ENCODE results near the gene C22orf23. TPM values are rescaled to one million over a fixed set of nuclear protein-coding genes. Genes with fewer than 3 reads are reported as not detected.
"Not testable (repeated sequence)": the region's sequence is repeated elsewhere in the genome, so short reads cannot be mapped to it uniquely, and the experiment has no call there.

Gene C22orf23
- total and polyA plus RNA-seq, 5 donors from 2014 or later: not detected

DNA sequence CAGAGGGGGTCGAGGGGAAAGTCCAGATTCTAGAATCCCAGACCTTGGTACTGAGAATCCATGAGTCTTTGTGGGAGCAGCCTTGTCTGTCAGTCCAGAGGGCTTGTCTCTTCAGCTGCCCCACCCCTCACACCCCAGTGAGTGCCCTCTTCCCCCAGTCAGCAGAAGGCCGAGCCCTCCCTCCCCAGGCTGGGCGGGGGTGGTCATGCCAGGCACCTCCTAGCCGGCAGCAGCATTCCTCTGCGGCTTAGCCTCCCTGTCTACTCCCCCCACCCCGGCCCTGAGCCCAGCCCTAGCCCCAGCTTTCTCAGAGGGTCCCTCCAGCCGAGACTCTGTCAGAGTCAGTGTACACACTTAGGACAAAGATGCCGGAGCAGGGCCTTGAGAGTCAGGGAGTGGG lies 26.4 kb upstream of the C22orf23 start:
- Mint-ChIP-seq H3K27ac (no peak overlapping the region), H3K4me1 (peaks cover 0 to 2% (median under 1%) of the 10 kb centered on the region in 4 donors)
- peaks cover 3% of the 10 kb centered on the region for H3K36me3 ChIP-seq (ENCODE audit: control insufficient read depth, insufficient read depth, low read length)

DNA sequence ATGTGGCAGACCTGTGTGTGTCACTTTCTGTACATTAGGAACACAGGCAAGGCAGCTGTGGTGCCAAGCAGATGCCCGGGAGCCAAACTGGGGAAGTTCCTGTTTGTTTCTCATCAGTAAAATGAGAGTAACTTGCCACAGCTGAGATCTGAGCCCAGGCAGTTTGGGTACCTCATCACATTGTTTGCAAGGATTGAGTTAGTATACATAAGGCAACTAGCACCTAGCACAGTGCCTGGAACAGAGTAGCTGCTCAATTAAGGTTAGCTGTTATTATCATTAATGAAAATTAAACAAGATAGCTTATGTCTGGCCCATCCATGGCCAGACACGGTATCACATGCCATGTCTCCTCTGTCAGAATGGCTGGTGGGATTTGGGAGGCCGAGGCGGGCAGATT lies 23.1 kb upstream of the C22orf23 start:
- peaks cover 3% of the 10 kb centered on the region for H3K36me3 ChIP-seq (ENCODE audit: control insufficient read depth, insufficient read depth, low read length)
- peak overlapping the region in 1 of 3 donors; percentile 29 for H3K27ac Mint-ChIP-seq
- H3K27ac ChIP-seq (ENCODE audit: insufficient read depth, low read length, poor library complexity, severe bottlenecking): no peak overlapping the region
- no peaks in the 10 kb centered on the region for H3K9me3 ChIP-seq (ENCODE audit: control insufficient read depth in 2 of 2, low read length in 2 of 2)
- no peak for DNase-seq
- peaks cover 0 to 2% (median 0%) of the 10 kb centered on the region in 7 donors for H3K9me3 Mint-ChIP-seq
- H3K36me3 Mint-ChIP-seq: peaks cover 13% of the 10 kb centered on the region
- H3K4me1 ChIP-seq (ENCODE audit: control insufficient read depth, insufficient read depth, low read length, poor library complexity, severe bottlenecking): no peaks in the 10 kb centered on the region
- no peak overlapping the region for H3K4me3 Mint-ChIP-seq
- no peaks in the 10 kb centered on the region for H3K27me3 ChIP-seq (ENCODE audit: control insufficient read depth, insufficient read depth, low read length)
- ATAC-seq (ENCODE audit: low read depth in 2 of 2): no peak
- no peaks in the 10 kb centered on the region for H3K27me3 Mint-ChIP-seq
- H3K4me3 ChIP-seq (ENCODE audit: low read depth, low read length): no peak overlapping the region
- peaks cover 0 to 2% (median under 1%) of the 10 kb centered on the region in 4 donors for H3K4me1 Mint-ChIP-seq

More for the DNA sequence above, 26.4 kb upstream of the C22orf23 start:
- no peak for DNase-seq
- no peaks in the 10 kb centered on the region for H3K9me3 ChIP-seq (ENCODE audit: control insufficient read depth in 2 of 2, low read length in 2 of 2)
- Mint-ChIP-seq H3K9me3 (no peaks in the 10 kb centered on the region), H3K36me3 (peaks cover 15% of the 10 kb centered on the region), H3K4me3 (no peak overlapping the region), H3K27me3 (no peaks in the 10 kb centered on the region)
- no peak for ATAC-seq (ENCODE audit: low read depth in 2 of 2)
- H3K4me1 ChIP-seq (ENCODE audit: control insufficient read depth, insufficient read depth, low read length, poor library complexity, severe bottlenecking): no peaks in the 10 kb centered on the region
- H3K27ac ChIP-seq (ENCODE audit: insufficient read depth, low read length, poor library complexity, severe bottlenecking): no peak overlapping the region
- no peaks in the 10 kb centered on the region for H3K27me3 ChIP-seq (ENCODE audit: control insufficient read depth, insufficient read depth, low read length)
- no peak overlapping the region for H3K4me3 ChIP-seq (ENCODE audit: low read depth, low read length)

DNA sequence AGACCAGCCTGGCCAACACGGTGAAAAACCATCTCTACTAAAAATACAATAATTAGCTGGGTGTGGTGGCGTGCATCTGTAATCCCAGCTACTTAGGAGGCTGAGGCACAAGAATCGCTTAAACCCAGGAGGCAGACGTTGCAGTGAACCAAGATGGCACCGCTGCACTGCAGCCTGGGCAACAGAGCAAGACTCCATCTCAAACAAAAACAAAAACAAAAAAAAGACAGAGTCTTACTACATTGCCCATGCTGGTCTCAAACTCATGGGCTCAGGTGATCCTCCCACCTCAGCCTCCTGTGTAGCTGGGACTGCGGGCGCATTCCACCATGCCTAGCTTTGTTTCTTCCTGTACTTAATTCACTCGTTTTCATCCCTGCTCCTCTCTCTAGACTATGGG lies 22.6 kb upstream of the C22orf23 start:
- H3K27me3 ChIP-seq (ENCODE audit: control insufficient read depth, insufficient read depth, low read length); H3K27me3 Mint-ChIP-seq; ATAC-seq (ENCODE audit: low read depth in 2 of 2); H3K4me1 ChIP-seq (ENCODE audit: control insufficient read depth, insufficient read depth, low read length, poor library complexity, severe bottlenecking); H3K4me1 Mint-ChIP-seq; H3K9me3 ChIP-seq (ENCODE audit: control insufficient read depth in 2 of 2, low read length in 2 of 2); DNase-seq; H3K27ac Mint-ChIP-seq; H3K36me3 ChIP-seq (ENCODE audit: control insufficient read depth, insufficient read depth, low read length); H3K4me3 ChIP-seq (ENCODE audit: low read depth, low read length); H3K4me3 Mint-ChIP-seq; H3K9me3 Mint-ChIP-seq; H3K27ac ChIP-seq (ENCODE audit: insufficient read depth, low read length, poor library complexity, severe bottlenecking): not testable (repeated sequence)
- H3K36me3 Mint-ChIP-seq: peaks cover 13% of the 10 kb centered on the region

DNA sequence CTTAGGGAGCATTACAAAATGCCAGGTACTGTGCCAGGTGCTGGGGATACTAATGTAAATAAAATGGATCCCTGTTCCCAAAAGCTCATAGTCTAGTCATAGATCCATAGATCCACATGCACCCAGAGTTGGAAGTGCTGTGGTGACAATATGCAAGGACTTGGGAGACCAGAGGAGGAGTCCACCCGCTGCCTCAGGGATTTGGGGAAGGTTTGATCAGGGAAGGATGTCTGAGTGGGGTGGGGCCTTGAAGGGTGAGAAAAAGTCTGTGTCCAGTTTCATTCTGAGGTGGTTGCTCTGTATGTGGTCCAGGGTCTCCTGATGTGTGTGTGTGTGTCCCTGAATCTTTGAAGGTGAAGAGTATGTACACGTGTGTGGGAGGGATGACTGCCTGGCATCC lies 21.8 kb upstream of the C22orf23 start:
- Mint-ChIP-seq H3K36me3 (peaks cover 13% of the 10 kb centered on the region), H3K4me3 (no peak overlapping the region), H3K27me3 (no peaks in the 10 kb centered on the region), H3K4me1 (peaks cover 0 to 5% (median 1%) of the 10 kb centered on the region in 4 donors), H3K9me3 (peaks cover 0 to 2% (median 0%) of the 10 kb centered on the region in 7 donors), H3K27ac (peak overlapping the region in 2 of 3 donors; percentile 1 to 61)
- Histone ChIP-seq H3K9me3 (ENCODE audit: control insufficient read depth in 2 of 2, low read length in 2 of 2) (no peaks in the 10 kb centered on the region), H3K4me3 (ENCODE audit: low read depth, low read length) (no peak overlapping the region), H3K27ac (ENCODE audit: insufficient read depth, low read length, poor library complexity, severe bottlenecking) (no peak overlapping the region), H3K4me1 (ENCODE audit: control insufficient read depth, insufficient read depth, low read length, poor library complexity, severe bottlenecking) (no peaks in the 10 kb centered on the region), H3K27me3 (ENCODE audit: control insufficient read depth, insufficient read depth, low read length) (no peaks in the 10 kb centered on the region), H3K36me3 (ENCODE audit: control insufficient read depth, insufficient read depth, low read length) (peaks cover 3% of the 10 kb centered on the region)
- DNase-seq (no peak), ATAC-seq (ENCODE audit: low read depth in 2 of 2) (no peak)

DNA sequence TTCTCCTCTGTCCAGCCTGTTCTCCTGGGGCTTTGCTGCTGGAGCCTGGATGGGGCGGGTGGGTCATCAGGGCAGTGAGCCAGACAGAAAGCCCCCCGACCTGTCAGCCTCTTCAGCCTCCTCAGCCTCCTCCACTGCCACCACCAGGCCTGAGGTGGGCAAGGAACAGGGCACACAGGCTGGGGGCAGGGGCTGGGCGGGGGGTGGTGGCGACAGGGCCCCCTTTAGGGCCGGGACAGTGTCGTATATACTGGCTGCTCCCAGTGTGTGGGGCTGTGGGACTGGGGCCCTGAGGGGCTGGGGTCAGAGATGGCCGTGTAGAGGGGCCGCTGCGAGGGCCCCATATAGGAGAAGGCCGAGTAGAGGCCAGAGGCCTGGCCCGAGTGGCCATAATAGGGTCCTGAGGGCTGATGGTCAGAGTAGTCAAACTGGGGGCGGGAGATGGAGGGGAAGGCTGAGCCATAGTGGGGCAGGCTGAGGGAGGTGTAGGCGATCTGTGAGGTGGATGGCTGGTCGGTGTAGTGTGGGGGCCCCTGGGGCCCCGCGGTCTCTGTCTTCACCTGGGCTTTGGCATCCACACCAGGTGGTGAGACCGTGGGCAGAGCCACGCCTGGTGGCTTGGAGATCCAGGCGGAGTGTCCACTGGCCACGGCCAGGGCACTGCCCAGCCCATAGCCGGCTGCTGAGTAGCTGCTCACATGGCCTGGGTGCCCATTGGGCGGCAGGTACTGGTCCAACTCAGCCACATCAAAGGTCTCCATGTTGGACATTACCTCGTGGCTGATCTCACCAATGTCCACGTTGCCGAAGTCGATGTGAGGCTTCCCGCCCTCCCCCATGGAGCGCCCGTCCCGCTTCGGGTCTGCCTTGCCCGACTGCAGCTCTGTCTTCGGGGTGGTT lies 20.1 kb upstream of the C22orf23 start:
- H3K27ac ChIP-seq (ENCODE audit: insufficient read depth, low read length, poor library complexity, severe bottlenecking): no peak overlapping the region
- Mint-ChIP-seq H3K27ac (no peak overlapping the region), H3K36me3 (peaks cover 21% of the 10 kb centered on the region), H3K4me1 (peaks cover 0 to 5% (median 2%) of the 10 kb centered on the region in 4 donors), H3K4me3 (no peak overlapping the region), H3K27me3 (no peaks in the 10 kb centered on the region), H3K9me3 (peaks cover 0 to 2% (median 0%) of the 10 kb centered on the region in 7 donors)
- H3K4me3 ChIP-seq (ENCODE audit: low read depth, low read length): no peak overlapping the region
- no peaks in the 10 kb centered on the region for H3K27me3 ChIP-seq (ENCODE audit: control insufficient read depth, insufficient read depth, low read length)
- DNase-seq (no peak), ATAC-seq (ENCODE audit: low read depth in 2 of 2) (no peak)
- no peaks in the 10 kb centered on the region for H3K4me1 ChIP-seq (ENCODE audit: control insufficient read depth, insufficient read depth, low read length, poor library complexity, severe bottlenecking)
- H3K36me3 ChIP-seq (ENCODE audit: control insufficient read depth, insufficient read depth, low read length): peaks cover 5% of the 10 kb centered on the region
- no peaks in the 10 kb centered on the region for H3K9me3 ChIP-seq (ENCODE audit: control insufficient read depth in 2 of 2, low read length in 2 of 2)

DNA sequence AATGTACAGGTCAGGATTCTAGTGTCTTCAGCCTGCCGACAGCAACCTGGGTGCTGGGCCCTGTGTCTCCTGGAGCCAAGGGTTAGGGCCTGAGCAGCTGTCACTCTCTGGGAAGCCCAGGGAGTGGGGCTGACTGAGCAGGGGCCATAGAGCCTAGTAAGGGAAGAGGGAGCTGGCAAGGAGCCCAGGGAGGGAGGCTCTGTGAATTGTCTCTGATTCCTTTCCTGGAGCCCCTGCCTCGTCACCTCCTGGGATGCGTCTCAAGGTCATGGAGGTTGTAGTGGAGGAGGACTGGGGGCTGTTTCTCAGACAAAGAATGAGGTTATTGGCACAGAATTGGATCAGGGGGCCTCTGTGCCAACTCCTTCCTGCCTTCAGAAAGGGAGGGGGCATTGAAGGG lies 19.1 kb upstream of the C22orf23 start:
- Histone ChIP-seq H3K4me1 (ENCODE audit: control insufficient read depth, insufficient read depth, low read length, poor library complexity, severe bottlenecking) (no peaks in the 10 kb centered on the region), H3K27me3 (ENCODE audit: control insufficient read depth, insufficient read depth, low read length) (no peaks in the 10 kb centered on the region), H3K36me3 (ENCODE audit: control insufficient read depth, insufficient read depth, low read length) (peaks cover 15% of the 10 kb centered on the region), H3K4me3 (ENCODE audit: low read depth, low read length) (no peak overlapping the region), H3K27ac (ENCODE audit: insufficient read depth, low read length, poor library complexity, severe bottlenecking) (no peak overlapping the region), H3K9me3 (ENCODE audit: control insufficient read depth in 2 of 2, low read length in 2 of 2) (no peaks in the 10 kb centered on the region)
- Mint-ChIP-seq H3K4me3 (no peak overlapping the region), H3K36me3 (peaks cover 28% of the 10 kb centered on the region), H3K27me3 (no peaks in the 10 kb centered on the region), H3K4me1 (peaks cover 0 to 5% (median 2%) of the 10 kb centered on the region in 4 donors), H3K9me3 (peaks cover 0 to 2% (median 0%) of the 10 kb centered on the region in 7 donors), H3K27ac (peak overlapping the region in 2 of 3 donors; percentile 25 to 44)
- ATAC-seq (ENCODE audit: low read depth in 2 of 2) (no peak), DNase-seq (no peak)

DNA sequence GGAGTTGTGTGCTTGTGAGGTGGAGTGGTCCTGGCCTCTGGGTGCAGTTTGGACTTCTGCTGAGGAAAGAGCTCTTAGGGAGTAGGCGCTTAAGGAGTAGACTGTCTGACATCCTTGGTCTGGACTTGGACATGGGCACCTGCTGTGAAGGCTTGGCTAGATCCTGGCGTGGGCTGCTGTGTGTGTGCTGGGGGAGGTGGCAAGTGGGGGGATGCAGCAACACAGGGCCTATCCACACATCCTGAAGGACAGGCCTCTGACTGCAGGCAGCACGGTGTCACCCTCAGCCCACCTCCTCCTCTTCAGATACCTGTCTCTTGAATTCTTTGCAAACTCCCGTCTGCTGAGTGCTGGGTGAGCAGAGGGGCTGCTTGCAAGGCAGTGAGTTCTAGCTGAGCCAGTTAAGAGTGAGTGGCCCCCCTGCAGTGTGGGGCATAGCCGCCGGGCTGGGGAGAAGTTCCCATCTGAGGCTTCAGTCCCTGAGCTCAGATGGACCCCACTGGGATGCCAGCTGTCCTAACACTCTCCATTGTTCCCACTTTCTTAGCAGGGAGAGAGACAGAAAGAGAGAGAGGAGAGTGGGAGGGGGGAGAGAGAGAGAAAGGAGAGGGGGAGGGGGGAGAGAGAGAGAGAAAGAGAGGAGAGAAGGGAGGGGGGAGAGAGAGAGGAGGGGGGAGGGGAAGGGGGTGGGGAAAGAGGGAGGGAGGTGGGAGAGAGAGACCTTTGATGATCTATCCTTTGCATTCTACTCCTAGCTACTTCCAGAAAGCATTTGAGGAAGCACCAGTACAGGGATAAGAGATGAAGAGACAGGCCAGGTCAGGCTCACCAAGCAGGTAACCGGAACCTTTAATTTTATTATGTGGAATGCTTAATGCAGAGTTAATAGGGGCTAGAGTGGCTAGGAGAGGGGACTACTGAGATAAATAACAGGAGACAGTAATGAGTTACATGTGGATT lies 18.4 kb upstream of the C22orf23 start:
- Histone ChIP-seq H3K27me3 (ENCODE audit: control insufficient read depth, insufficient read depth, low read length) (no peaks in the 10 kb centered on the region), H3K27ac (ENCODE audit: insufficient read depth, low read length, poor library complexity, severe bottlenecking) (no peak overlapping the region), H3K4me1 (ENCODE audit: control insufficient read depth, insufficient read depth, low read length, poor library complexity, severe bottlenecking) (no peaks in the 10 kb centered on the region), H3K36me3 (ENCODE audit: control insufficient read depth, insufficient read depth, low read length) (peaks cover 23% of the 10 kb centered on the region), H3K9me3 (ENCODE audit: control insufficient read depth in 2 of 2, low read length in 2 of 2) (no peaks in the 10 kb centered on the region), H3K4me3 (ENCODE audit: low read depth, low read length) (no peak overlapping the region)
- peak overlapping the region in 2 of 3 donors; percentile 12 to 44 for H3K27ac Mint-ChIP-seq
- H3K4me3 Mint-ChIP-seq: no peak overlapping the region
- H3K27me3 Mint-ChIP-seq: no peaks in the 10 kb centered on the region
- peaks cover 31% of the 10 kb centered on the region for H3K36me3 Mint-ChIP-seq
- DNase-seq (no peak), ATAC-seq (ENCODE audit: low read depth in 2 of 2) (no peak)
- peaks cover 0 to 2% (median 0%) of the 10 kb centered on the region in 7 donors for H3K9me3 Mint-ChIP-seq
- H3K4me1 Mint-ChIP-seq: peaks cover 0 to 5% (median 2%) of the 10 kb centered on the region in 4 donors
